Suprapubic skin (tissue), 4 donors: Measurements from ENCODE around the gene CDK5R2. TPM values are rescaled to one million over a fixed set of nuclear protein-coding genes. Genes with fewer than 3 reads are reported as not detected.

ENCODE experiments used
- DNase-seq, 2 donors: peaks; one replicate each; pipeline ENCODE4 v3.0.0-alpha.2; 2019; ENCODE audit warnings: low spot score in 2 of 2
- H3K27ac ChIP-seq: fragments of 200-600 bp; sonication (generic); one replicate; pipeline ENCODE4 v1.5.1; 2019
- H3K27me3 ChIP-seq: fragments of 200-600 bp; sonication (generic); one replicate; pipeline ENCODE4 v1.5.1; 2019
- H3K36me3 ChIP-seq: fragments of 200-600 bp; sonication (generic); one replicate; pipeline ENCODE4 v1.5.1; 2019
- H3K4me1 ChIP-seq: fragments of 200-600 bp; sonication (generic); one replicate; pipeline ENCODE4 v1.5.1; 2019
- H3K4me3 ChIP-seq: fragments of 200-600 bp; sonication (generic); one replicate; pipeline ENCODE4 v1.5.1; 2019; ENCODE audit warnings: mild to moderate bottlenecking
- H3K9me3 ChIP-seq: fragments of 200-600 bp; sonication (generic); one replicate; pipeline ENCODE4 v1.5.1; 2019
- CTCF ChIP-seq, 2 donors: fragments of 200-600 bp in 1 of 2; fragments of 450-650 bp in 1 of 2; sonication (generic) in 1 of 2; IDR thresholded peaks; one replicate each; pipeline ENCODE4 v1.5.1; 2016 to 2019; ENCODE audit warnings: antibody characterized with exemption in 2 of 2, mild to moderate bottlenecking in 1 of 2, moderate library complexity in 1 of 2
- EP300 ChIP-seq: sonication (generic); formaldehyde crosslinking; IDR thresholded peaks from one replicate; pipeline ENCODE4 v1.6.1; 2017; ENCODE audit warnings: antibody characterized with exemption
- POLR2A ChIP-seq, 2 donors: fragments of 450-650 bp; IDR thresholded peaks; one replicate each; pipeline ENCODE4 v1.6.1; 2017; ENCODE audit warnings: antibody characterized with exemption in 2 of 2, mild to moderate bottlenecking in 2 of 2, moderate library complexity in 2 of 2
- POLR2AphosphoS5 ChIP-seq, 3 donors: sonication (generic); formaldehyde crosslinking; IDR thresholded peaks; one replicate each; pipeline ENCODE4 v1.6.1; 2017; ENCODE audit warnings: antibody characterized with exemption in 3 of 3
- WGBS: methylation state at CpG from one replicate; pipeline ENCODE4 v1.1.5; 2018; 5-methylcytosine and 5-hydroxymethylcytosine counted together
- total RNA-seq, 4 donors: library from RNA; depleted of rRNA; stranded (reverse); fragments of >200 nt; gene quantifications; one replicate each; pipeline ENCODE4 v1.1.0, GENCODE V29; 2016

CDK5R2 gene
- total RNA-seq, 4 donors from 2014 or later: not detected

DNA sequence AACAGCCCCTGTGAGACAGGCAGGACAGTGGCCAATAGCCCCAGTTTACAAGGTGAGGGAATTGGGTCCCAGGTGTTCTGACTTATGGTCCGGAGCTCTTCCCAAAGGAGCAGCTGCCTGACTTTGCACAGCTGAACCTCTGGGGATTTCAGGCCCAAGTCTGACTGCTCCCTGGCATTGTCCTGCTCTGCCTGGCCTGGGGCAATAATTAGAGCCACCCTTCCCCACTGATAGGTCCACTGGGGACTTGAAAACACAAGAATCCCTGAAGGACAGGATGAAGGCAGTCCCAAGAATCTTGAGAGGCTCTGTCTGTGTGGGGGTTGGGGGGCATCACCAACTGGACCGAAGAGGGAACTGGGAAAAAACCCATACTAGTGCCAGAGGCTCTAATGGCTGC is 29.2 kb downstream of the CDK5R2 start:
- Histone ChIP-seq H3K4me3 (no peak overlapping the region), H3K4me1 (peaks cover 30% of the 10 kb centered on the region), H3K27ac (no peak overlapping the region), H3K9me3 (no peaks in the 10 kb centered on the region), H3K27me3 (peaks cover 100% of the 10 kb centered on the region), H3K36me3 (no peaks in the 10 kb centered on the region)
- WGBS: 46% methylated on average over 2 of the region's 2 CpGs
- peak in 1 of 2 donors; percentile 31 for DNase-seq
- no peak for TF ChIP-seq POLR2A (IDR thresholded peaks at IDR 0.05)
- no peak for TF ChIP-seq POLR2AphosphoS5 (IDR thresholded peaks at IDR 0.05)

DNA sequence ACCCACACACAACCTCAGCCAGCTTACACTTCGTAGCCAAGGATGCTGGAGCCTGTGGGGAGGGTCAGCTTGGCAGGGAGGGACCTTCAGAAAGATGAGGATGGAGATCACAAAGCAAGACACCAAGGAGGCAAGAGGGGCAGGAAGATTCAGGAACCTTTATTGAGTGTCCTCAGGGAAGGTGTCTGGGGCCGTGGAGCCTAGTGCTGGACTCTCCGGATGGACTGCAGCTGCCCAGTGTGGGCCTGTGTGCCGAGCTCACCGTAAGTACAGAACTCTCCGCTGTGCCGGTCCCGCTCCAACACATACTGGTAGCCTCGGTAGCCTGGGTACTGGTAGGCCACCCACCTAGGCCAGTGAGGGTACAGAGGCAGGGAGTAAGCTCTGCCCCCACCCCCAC is 30.6 kb downstream of the CDK5R2 start:
- H3K36me3 ChIP-seq: no peaks in the 10 kb centered on the region
- 13% methylated on average over 5 of the region's 9 CpGs for WGBS
- no peak overlapping the region for H3K27ac ChIP-seq
- H3K4me1 ChIP-seq: peaks cover 23% of the 10 kb centered on the region
- peaks cover 100% of the 10 kb centered on the region for H3K27me3 ChIP-seq
- H3K4me3 ChIP-seq: no peak overlapping the region
- H3K9me3 ChIP-seq: no peaks in the 10 kb centered on the region
- DNase-seq: peak in 1 of 2 donors; percentile 33
- TF ChIP-seq EP300: no peak

DNA sequence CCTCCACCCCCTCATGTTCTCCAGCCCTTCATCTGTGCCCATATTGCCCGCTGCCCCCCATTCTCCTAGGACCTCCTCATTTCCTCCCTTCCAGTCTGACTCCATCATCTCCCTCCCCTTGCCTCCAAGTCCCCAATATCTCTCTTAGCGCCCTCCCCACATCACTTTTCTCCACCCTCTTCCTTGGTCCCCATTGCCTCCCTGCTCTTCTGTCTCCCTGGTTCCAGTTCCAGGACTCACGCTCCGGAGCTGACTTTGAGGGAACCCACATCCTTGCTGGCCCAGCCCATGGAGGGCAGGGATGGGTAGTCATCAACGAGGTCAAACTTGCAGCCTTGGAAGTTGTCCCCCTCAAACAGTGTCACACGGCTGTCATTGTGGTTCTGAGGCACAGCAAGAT is 31.1 kb downstream of the CDK5R2 start:
- peak in 1 of 2 donors; percentile 26 for DNase-seq
- H3K4me1 ChIP-seq: peaks cover 18% of the 10 kb centered on the region
- H3K4me3 ChIP-seq: no peak overlapping the region
- no peaks in the 10 kb centered on the region for H3K36me3 ChIP-seq
- H3K27ac ChIP-seq: no peak overlapping the region
- H3K27me3 ChIP-seq: peaks cover 100% of the 10 kb centered on the region
- 16% methylated on average over 6 of the region's 6 CpGs for WGBS
- no peaks in the 10 kb centered on the region for H3K9me3 ChIP-seq
- TF ChIP-seq EP300 (no peak), CTCF (IDR thresholded peaks at IDR 0.05) (no peak), POLR2AphosphoS5 (IDR thresholded peaks at IDR 0.05) (no peak), POLR2A (IDR thresholded peaks at IDR 0.05) (no peak)

DNA sequence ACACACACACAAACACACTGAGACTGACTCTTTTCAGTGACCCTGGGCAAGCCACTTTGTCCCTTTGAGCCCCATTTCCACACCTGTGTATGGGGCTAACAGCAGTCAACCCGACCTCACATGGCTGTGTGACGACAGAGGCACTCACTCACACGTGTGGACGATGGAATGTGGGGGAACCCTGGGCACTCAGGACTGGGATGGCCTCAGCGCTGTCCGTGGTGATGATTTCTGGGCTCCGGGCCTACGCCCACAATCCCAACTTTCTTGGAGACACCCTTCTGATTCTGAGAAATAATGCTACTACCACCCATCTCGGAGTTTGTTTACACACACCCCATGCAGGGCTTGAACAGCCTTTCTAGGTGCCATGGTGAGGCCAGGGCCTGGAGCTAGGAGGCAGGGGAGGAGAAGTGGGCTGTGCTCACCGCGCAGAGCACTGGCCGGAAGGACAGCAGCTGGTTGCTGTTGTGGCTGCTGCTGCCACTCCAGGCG is 32.3 kb downstream of the CDK5R2 start:
- Histone ChIP-seq H3K9me3 (no peaks in the 10 kb centered on the region), H3K4me1 (peaks cover 27% of the 10 kb centered on the region), H3K27ac (no peak overlapping the region), H3K36me3 (no peaks in the 10 kb centered on the region), H3K27me3 (peaks cover 100% of the 10 kb centered on the region), H3K4me3 (no peak overlapping the region)
- 7% methylated on average over 9 of the region's 13 CpGs for WGBS
- TF ChIP-seq POLR2A (IDR thresholded peaks at IDR 0.05): no peak
- TF ChIP-seq EP300: no peak
- no peak for TF ChIP-seq CTCF (IDR thresholded peaks at IDR 0.05)
- TF ChIP-seq POLR2AphosphoS5 (IDR thresholded peaks at IDR 0.05): no peak
- DNase-seq: no peak

- no peak for TF ChIP-seq POLR2A (IDR thresholded peaks at IDR 0.05)
- no peak for TF ChIP-seq EP300
- no peak for DNase-seq
- 18% methylated on average over 7 of the region's 7 CpGs for WGBS
Measured at GRCh38 chr2:218992196-218992595, 32.7 kb downstream of the CDK5R2 start.

DNA sequence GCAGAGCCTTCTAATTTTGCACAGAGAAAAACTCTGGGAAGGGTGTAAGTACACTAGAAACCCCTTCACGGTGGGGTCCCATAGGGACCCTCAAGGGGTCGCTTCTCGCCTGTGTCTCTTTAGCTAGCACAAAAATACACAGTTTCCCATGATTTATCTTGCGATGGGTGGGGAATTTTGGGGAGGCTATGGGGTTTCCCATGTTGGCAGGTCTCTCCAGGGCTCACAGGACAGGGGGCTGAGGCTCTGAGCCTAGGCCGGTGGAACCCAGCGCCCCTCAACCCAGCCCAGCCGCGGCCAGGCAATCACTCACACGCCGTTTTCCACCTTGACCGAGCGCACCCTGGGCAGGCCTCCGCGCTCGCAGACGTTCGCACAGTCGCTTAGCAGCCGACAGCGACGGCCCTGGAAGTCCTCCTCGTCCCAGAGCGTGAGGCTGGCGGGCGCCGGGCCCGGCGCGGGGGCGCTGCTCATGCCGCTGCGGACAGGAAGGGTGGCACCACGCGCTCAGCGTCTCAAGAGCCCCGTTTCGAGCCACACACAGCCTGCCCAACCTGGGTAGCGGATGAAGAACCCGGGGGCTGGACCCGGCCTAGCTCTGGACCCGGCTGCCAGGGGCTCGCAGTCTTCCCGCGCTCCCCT is 33.4 kb downstream of the CDK5R2 start:
- H3K9me3 ChIP-seq: no peaks in the 10 kb centered on the region
- H3K4me3 ChIP-seq: peak overlapping the region; percentile 45
- no peak for DNase-seq
- H3K27ac ChIP-seq: no peak overlapping the region
- no peaks in the 10 kb centered on the region for H3K36me3 ChIP-seq
- WGBS: 7% methylated on average over 4 of the region's 44 CpGs
- H3K4me1 ChIP-seq: peaks cover 27% of the 10 kb centered on the region
- TF ChIP-seq POLR2AphosphoS5 (IDR thresholded peaks at IDR 0.05) (no peak), CTCF (IDR thresholded peaks at IDR 0.05) (no peak), POLR2A (IDR thresholded peaks at IDR 0.05) (no peak), EP300 (no peak)
- H3K27me3 ChIP-seq: peaks cover 97% of the 10 kb centered on the region

More at GRCh38 chr2:218992196-218992595, 32.7 kb downstream of the CDK5R2 start:
- Histone ChIP-seq H3K36me3 (no peaks in the 10 kb centered on the region), H3K4me3 (no peak overlapping the region), H3K9me3 (no peaks in the 10 kb centered on the region), H3K27me3 (peaks cover 99% of the 10 kb centered on the region), H3K4me1 (peaks cover 27% of the 10 kb centered on the region), H3K27ac (no peak overlapping the region)
